Vagina (tissue), 2 donors: ENCODE data around the gene TTLL11.

ENCODE experiments used
- CTCF ChIP-seq, 3 experiments: fragments of 450-650 bp in 2 of 3; fragments of 200-600 bp in 1 of 3; sonication (generic) in 1 of 3; IDR thresholded peaks; one replicate each; pipeline ENCODE4 v1.5.1; 2017 to 2019; ENCODE audit warnings: antibody characterized with exemption in 3 of 3, mild to moderate bottlenecking in 2 of 3, moderate library complexity in 2 of 3
- POLR2A ChIP-seq, 2 donors: fragments of 450-650 bp; IDR thresholded peaks; one replicate each; pipeline ENCODE4 v1.6.1; 2017; ENCODE audit warnings: antibody characterized with exemption in 2 of 2, mild to moderate bottlenecking in 2 of 2, moderate library complexity in 2 of 2
- POLR2AphosphoS5 ChIP-seq, 2 donors: sonication (generic); formaldehyde crosslinking; IDR thresholded peaks; one replicate each; pipeline ENCODE4 v1.9.0; 2017; ENCODE audit warnings: antibody characterized with exemption in 2 of 2, mild to moderate bottlenecking in 2 of 2, low read depth in 1 of 2; ENCODE audit not compliant: insufficient read depth in 1 of 2

GRCh38 chr9:122016309-122016708 lies 76.8 kb downstream of the TTLL11 start:
- TF ChIP-seq CTCF (IDR thresholded peaks at IDR 0.05) (no peak), POLR2A (IDR thresholded peaks at IDR 0.05) (no peak), POLR2AphosphoS5 (IDR thresholded peaks at IDR 0.05; ENCODE audit: insufficient read depth in 1 of 2, low read depth in 1 of 2) (no peak)
